CD4-positive, alpha-beta T cell treated with Interleukin-2 at 100 ng/mL for 4 hours (primary cell): ENCODE results near the gene RPS21.

Source experiments
- DNase-seq: peaks from one replicate; pipeline ENCODE4 v3.0.0-alpha.2; 2020; ENCODE audit warnings: low spot score

The RPS21 gene

GRCh38 chr20:62386383-62387218 is at the start of gene RPS21:
RPS21 (plus strand) TSS chr20:62387103; CDS start chr20:62387339, 236 bp downstream.
- peak; percentile 92 for DNase-seq

GRCh38 chr20:62337558-62338293 is 49.2 kb upstream of the RPS21 start:
- no peak for DNase-seq

- DNase-seq, result no peak
Measured at GRCh38 chr20:62338294-62338620, 48.6 kb upstream of the RPS21 start.

- no peak for DNase-seq
Measured at GRCh38 chr20:62339647-62340062, 47.2 kb upstream of the RPS21 start.

GRCh38 chr20:62342910-62343309 is 44.0 kb upstream of the RPS21 start:
- no peak for DNase-seq

- DNase-seq, result no peak
Measured at GRCh38 chr20:62344092-62344491, 42.8 kb upstream of the RPS21 start.

GRCh38 chr20:62344782-62345181 is 42.1 kb upstream of the RPS21 start:
- DNase-seq, result no peak

GRCh38 chr20:62345681-62346370 is 41.1 kb upstream of the RPS21 start:
- DNase-seq, result no peak

GRCh38 chr20:62346398-62347150 is 40.3 kb upstream of the RPS21 start:
- no peak for DNase-seq

- DNase-seq, result no peak
Measured at GRCh38 chr20:62347151-62347404, 39.8 kb upstream of the RPS21 start.

GRCh38 chr20:62347445-62347844 is 39.5 kb upstream of the RPS21 start:
- DNase-seq, result no peak

- DNase-seq, result no peak
Measured at GRCh38 chr20:62348604-62349003, 38.3 kb upstream of the RPS21 start.

- DNase-seq, result no peak
Measured at GRCh38 chr20:62349556-62350097, 37.3 kb upstream of the RPS21 start.

- DNase-seq, result no peak
Measured at GRCh38 chr20:62350098-62350628, 36.7 kb upstream of the RPS21 start.

- no peak for DNase-seq
Measured at GRCh38 chr20:62350629-62351422, 36.1 kb upstream of the RPS21 start.

GRCh38 chr20:62351469-62352401 is 35.2 kb upstream of the RPS21 start:
- DNase-seq, result no peak

- no peak for DNase-seq
Measured at GRCh38 chr20:62352402-62353288, 34.3 kb upstream of the RPS21 start.

- DNase-seq, result no peak
Measured at GRCh38 chr20:62353289-62354030, 33.4 kb upstream of the RPS21 start.
